Endothelial cell of umbilical vein (primary cell): Measurements from ENCODE around the gene TLX1. TPM values are rescaled to one million over a fixed set of nuclear protein-coding genes. Genes with fewer than 3 reads are reported as not detected.

Experiments
- BruUV-seq: library from RNA; stranded (reverse); fragments of 400-500 nt; replicated peaks from 2 replicates; lab custom pipeline; 2021; lab: Mats Ljungman, UMichigan
- CTCF ChIA-PET: fragments of 300-600, 350-600 bp; sonication (Branson Sonifier 250); formaldehyde crosslinking; loops from one replicate; lab custom pipeline; 2021; ENCODE audit warnings: antibody characterized with exemption, inconsistent platforms; lab: Charles Lee
- POLR2A ChIA-PET: fragments of 300-600, 350-600 bp; sonication (Branson Sonifier 250); formaldehyde crosslinking; loops from one replicate; lab custom pipeline; 2021; ENCODE audit warnings: antibody characterized with exemption, inconsistent platforms; lab: Charles Lee
- DNase-seq: peaks from one replicate; pipeline ENCODE4 v3.0.0-alpha.2; 2011; ENCODE audit warnings: low read depth, low spot score
- FAIRE-seq: peaks from 2 replicates; lab custom pipeline; 2011; peaks lifted over from hg19 to GRCh38; lab: Jason Lieb, UNC
- H2AFZ ChIP-seq: 2 replicates; pipeline ENCODE4 v1.6.0; 2012; ENCODE audit warnings: low read depth, low read length, control low read depth, inconsistent platforms
- H3K27ac ChIP-seq: 2 replicates; pipeline ENCODE4 v1.5.1; 2011; ENCODE audit warnings: low read depth, mild to moderate bottlenecking, control low read depth, low read length, moderate library complexity; ENCODE audit not compliant: insufficient read depth
- H3K27me3 ChIP-seq, 2 experiments: 2 replicates each; pipeline versions ENCODE4 v1.6.0 to v1.6.1; 2011; ENCODE audit warnings: low read length in 2 of 2, mixed read lengths in 1 of 2; ENCODE audit not compliant: control insufficient read depth in 2 of 2, insufficient read depth in 2 of 2
- H3K36me3 ChIP-seq, 2 experiments: 2 replicates in 1 of 2; 3 replicates in 1 of 2; pipeline ENCODE4 v1.5.1; 2011; ENCODE audit warnings: low read length in 2 of 2, mild to moderate bottlenecking in 1 of 2, moderate library complexity in 1 of 2; ENCODE audit not compliant: control insufficient read depth in 2 of 2, insufficient read depth in 2 of 2; ENCODE audit errors: extremely low read depth in 1 of 2
- H3K4me1 ChIP-seq: 3 replicates; pipeline ENCODE4 v1.5.1; 2011; ENCODE audit warnings: mild to moderate bottlenecking, low read length; ENCODE audit not compliant: control insufficient read depth, insufficient read depth; ENCODE audit errors: extremely low read depth
- H3K4me2 ChIP-seq: 2 replicates; pipeline ENCODE4 v1.6.1; 2011; ENCODE audit warnings: low read length, control low read depth, mixed read lengths; ENCODE audit not compliant: insufficient read depth
- H3K4me3 ChIP-seq, 3 experiments: fragments of 200-600 bp in 1 of 3; sonication (generic), shearing (Covaris generic) in 1 of 3; replicated peaks in 1 of 3; 2 replicates each; pipeline ENCODE4 v1.5.1; 2011 to 2016; ENCODE audit warnings: control low read depth in 3 of 3, low read length in 3 of 3, mild to moderate bottlenecking in 2 of 3, inconsistent platforms in 1 of 3, low read depth in 1 of 3, moderate library complexity in 1 of 3; ENCODE audit not compliant: insufficient read depth in 1 of 3
- H3K79me2 ChIP-seq: 2 replicates; pipeline ENCODE4 v1.6.0; 2012; ENCODE audit warnings: low read length, inconsistent platforms; ENCODE audit not compliant: control insufficient read depth, insufficient read depth
- H3K9ac ChIP-seq: replicated peaks from 2 replicates; pipeline ENCODE3; 2011; ENCODE audit warnings: low read length, control low read depth; ENCODE audit not compliant: insufficient read depth; ENCODE audit errors: extremely low read depth
- H3K9me1 ChIP-seq: replicated peaks from 3 replicates; pipeline ENCODE4 v1.6.0; 2011; ENCODE audit warnings: mild to moderate bottlenecking, low read length; ENCODE audit not compliant: control insufficient read depth, insufficient read depth; ENCODE audit errors: extremely low read depth
- H3K9me3 ChIP-seq: replicated peaks from 2 replicates; pipeline ENCODE4 v1.5.1; 2012; ENCODE audit warnings: low read length, inconsistent platforms; ENCODE audit not compliant: control insufficient read depth, insufficient read depth
- H4K20me1 ChIP-seq: replicated peaks from 2 replicates; pipeline ENCODE3; 2011; ENCODE audit warnings: mild to moderate bottlenecking, low read length; ENCODE audit not compliant: control insufficient read depth, insufficient read depth; ENCODE audit errors: extremely low read depth
- CTCF ChIP-seq, 2 donors: IDR thresholded peaks; 1 replicate in 1 of 2; 2 replicates in 1 of 2; pipeline ENCODE4 v1.5.1; 2011; ENCODE audit warnings: low read length in 2 of 2, mild to moderate bottlenecking in 2 of 2, moderate library complexity in 2 of 2, control low read depth in 1 of 2, inconsistent platforms in 1 of 2, low read depth in 1 of 2; ENCODE audit not compliant: insufficient read depth in 1 of 2; ENCODE audit errors: extremely low read depth in 1 of 2
- EZH2 ChIP-seq: IDR thresholded peaks from 2 replicates; pipeline ENCODE4 v1.6.1; 2012; ENCODE audit warnings: borderline replicate concordance, low read depth, mild to moderate bottlenecking, moderate library complexity, low read length, inconsistent platforms; ENCODE audit not compliant: severe bottlenecking
- FOS ChIP-seq: IDR thresholded peaks from 2 replicates; pipeline ENCODE4 v1.6.1; 2011; ENCODE audit warnings: mild to moderate bottlenecking, low read length, moderate library complexity, borderline replicate concordance; ENCODE audit not compliant: insufficient read depth
- GATA2 ChIP-seq: IDR thresholded peaks from 2 replicates; pipeline ENCODE4 v1.7.0; 2011; ENCODE audit warnings: low read depth, mild to moderate bottlenecking, moderate library complexity, mixed read lengths, low read length; ENCODE audit not compliant: insufficient read length, insufficient read depth
- JUN ChIP-seq: IDR thresholded peaks from 2 replicates; pipeline ENCODE4 v1.6.1; 2011; ENCODE audit warnings: borderline replicate concordance, low read depth; ENCODE audit not compliant: insufficient read length, insufficient read depth
- MYC ChIP-seq: IDR thresholded peaks from one replicate; pipeline ENCODE4 v1.6.1; 2011; ENCODE audit warnings: mild to moderate bottlenecking, low read depth, low read length
- POLR2A ChIP-seq: IDR thresholded peaks from 2 replicates; pipeline ENCODE4 v1.6.1; 2012; ENCODE audit warnings: low read depth, mild to moderate bottlenecking, control low read depth, low read length
- POLR2AphosphoS5 ChIP-seq: IDR thresholded peaks from 2 replicates; pipeline ENCODE4 v1.6.1; 2012; ENCODE audit warnings: low read depth, mild to moderate bottlenecking, control low read depth, low read length, moderate library complexity; ENCODE audit not compliant: insufficient read depth
- dilution Hi-C: fragments of 300-500 bp; cut with MboI; formaldehyde crosslinking; loops from one replicate; pipeline ENCODE4 v1.15.0; 2019; ENCODE audit warnings: low sequenced_read_pairs; ENCODE audit not compliant: extremely low pct_ligation_motif_present
- intact Hi-C: fragments of 100-400 bp; cut with micrococcal nuclease; formaldehyde crosslinking; loops from one replicate; pipeline ENCODE4 v1.10.0; 2022
- polyA plus RNA-seq, 4 experiments: library from polyadenylated mRNA; depleted of rRNA in 3 of 4; stranded (reverse) in 3 of 4; unstranded in 1 of 4; fragments of >200 nt; gene quantifications; 2 replicates each; pipeline versions ENCODE4 v1.2.1 to v1.2.3, GENCODE V29; 2011 to 2012; ENCODE audit warnings: missing spikeins in 1 of 4
- total RNA-seq: library from RNA; stranded (reverse); gene quantifications from 2 replicates; pipeline ENCODE4 v1.2.3, GENCODE V29; 2021
- TF ChIP-seq, protein P1 (sequence below): IDR thresholded peaks from 2 replicates; pipeline ENCODE4 v1.6.1; 2011; ENCODE audit not compliant: insufficient read depth, insufficient read length

Gene TLX1
- total and polyA plus RNA-seq, 2 donors (not counting 3 experiments of a cell fraction or from before 2014, with no cell fraction given): not detected

GRCh38 chr10:101166430-101166829 is 35.3 kb downstream of the TLX1 start:
- Histone ChIP-seq H3K4me2 (no peak overlapping the region), H3K27ac (no peak overlapping the region), H3K27me3 (peaks cover 12 to 26% of the 10 kb centered on the region in 2 experiments), H3K79me2 (no peaks in the 10 kb centered on the region), H3K36me3 (no peaks in the 10 kb centered on the region), H3K9ac (no peak overlapping the region), H3K4me3 (no peak overlapping the region), H3K9me1 (no peaks in the 10 kb centered on the region), H3K4me1 (no peaks in the 10 kb centered on the region), H4K20me1 (no peaks in the 10 kb centered on the region), H2AFZ (no peak overlapping the region), H3K9me3 (no peaks in the 10 kb centered on the region)
- FAIRE-seq (no peak), DNase-seq (no peak)
- POLR2A ChIA-PET: no interaction called here
- CTCF ChIA-PET: interaction anchor here (0.7 to 1.5 kb wide), 7 partner anchors 9 to 301 kb away, joined by 3 to 4 read pairs (median 3); no protein-coding TSS in a partner anchor
- BruUV-seq: no TSS peak
- dilution Hi-C loops: no loop called here
- TF ChIP-seq, protein P1, sequence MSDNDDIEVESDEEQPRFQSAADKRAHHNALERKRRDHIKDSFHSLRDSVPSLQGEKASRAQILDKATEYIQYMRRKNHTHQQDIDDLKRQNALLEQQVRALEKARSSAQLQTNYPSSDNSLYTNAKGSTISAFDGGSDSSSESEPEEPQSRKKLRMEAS: no peak
- TF ChIP-seq POLR2AphosphoS5 (no peak), JUN (no peak), FOS (no peak), EZH2 (no peak), CTCF (IDR thresholded peaks at IDR 0.05; ENCODE audit: extremely low read depth in 1 of 2, insufficient read depth in 1 of 2, low read depth in 1 of 2, low read length in 2 of 2) (no peak), POLR2A (no peak), GATA2 (no peak), MYC (no peak)
- intact Hi-C loops: no loop called here
